NCI-H1436 (cell line): ENCODE measurements around the gene YTHDC2.
A peak's percentile ranks its signal among the peaks of the same experiment; 100 is the strongest.
"Not testable (repeated sequence)": the region's sequence is repeated elsewhere in the genome, so short reads cannot be mapped to it uniquely, and the experiment has no call there.

Source experiments
- DNase-seq: peaks from one replicate; lab custom pipeline; 2025; lab: John Stamatoyannopoulos, UW

YTHDC2 gene

DNA sequence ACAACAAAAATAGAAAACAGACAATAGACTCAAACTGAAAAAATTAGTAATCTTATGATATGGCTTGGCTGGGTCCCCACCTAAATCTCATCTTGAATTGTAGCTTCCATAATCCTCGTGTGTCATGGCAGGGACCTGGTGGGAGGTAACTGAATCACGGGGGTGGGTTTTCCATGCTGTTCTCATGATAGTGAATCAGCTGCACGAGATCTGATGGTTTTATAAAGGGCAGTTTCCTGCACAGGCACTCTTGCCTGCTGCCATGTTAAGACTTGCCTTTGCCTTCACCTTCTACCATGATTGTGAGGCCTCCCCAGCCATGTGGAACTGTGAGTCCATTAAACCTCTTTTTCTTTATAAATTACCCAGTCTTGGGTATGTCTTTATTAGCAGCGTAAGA lies 89.8 kb downstream of the YTHDC2 start:
- DNase-seq: not testable (repeated sequence)

DNA sequence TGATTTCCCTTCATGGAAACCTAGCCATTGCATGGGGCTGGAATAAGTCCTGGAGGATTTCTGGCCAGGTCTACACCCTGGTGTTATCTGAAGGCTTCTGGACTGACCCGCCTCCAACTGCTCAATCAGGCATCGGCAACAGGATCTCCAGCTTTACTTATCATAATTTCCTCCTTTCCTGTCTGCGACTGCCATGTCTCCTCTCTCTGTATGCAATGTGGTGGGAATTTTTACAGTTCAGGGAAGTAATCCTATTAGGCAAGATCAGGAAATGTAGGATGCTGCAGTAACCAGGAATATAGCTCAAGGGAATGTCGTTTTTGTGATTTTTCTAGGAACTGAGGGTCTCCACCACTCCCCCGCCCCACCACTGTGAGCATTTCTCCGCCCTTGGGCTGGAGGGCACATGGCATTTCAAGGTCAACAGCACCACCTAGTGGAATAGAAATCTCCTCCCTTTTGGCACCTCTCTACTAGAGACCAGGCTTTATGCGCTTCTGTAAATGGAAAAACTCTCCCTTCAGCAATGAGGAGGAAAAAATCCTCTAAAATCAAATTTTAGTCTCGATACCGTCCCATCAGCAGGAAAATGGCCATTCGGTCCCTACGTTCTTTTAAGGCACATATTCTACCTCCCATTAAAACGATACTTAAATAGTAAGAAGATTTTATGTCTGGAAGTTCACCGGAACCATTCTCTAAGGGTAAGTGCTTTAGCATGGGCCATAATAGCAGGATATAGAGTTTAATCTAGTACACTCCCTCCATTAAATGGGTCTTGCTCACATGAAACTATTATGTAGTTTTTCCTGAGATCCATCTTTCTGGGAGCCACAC lies 93.0 kb downstream of the YTHDC2 start:
- peak; percentile 55 for DNase-seq

DNA sequence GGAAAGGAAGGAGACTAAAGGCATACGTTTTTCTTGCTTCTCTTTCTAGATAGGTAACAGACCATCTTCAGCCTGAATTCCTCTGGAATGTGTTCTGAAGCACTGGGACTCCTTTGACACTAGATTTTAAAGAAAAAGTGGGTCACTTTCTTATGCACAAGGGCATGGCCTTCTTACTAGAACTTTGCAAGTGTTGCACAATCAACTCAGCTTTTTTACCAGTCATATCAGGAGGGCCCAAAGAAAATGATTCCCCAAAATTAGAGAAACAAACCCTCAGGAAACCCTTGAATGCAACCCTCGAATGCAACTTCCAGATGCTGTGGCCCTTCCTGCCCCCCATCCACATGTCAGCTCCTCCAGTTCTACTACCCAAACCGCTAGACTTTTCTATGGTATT lies 93.9 kb downstream of the YTHDC2 start:
- DNase-seq: no peak

DNA sequence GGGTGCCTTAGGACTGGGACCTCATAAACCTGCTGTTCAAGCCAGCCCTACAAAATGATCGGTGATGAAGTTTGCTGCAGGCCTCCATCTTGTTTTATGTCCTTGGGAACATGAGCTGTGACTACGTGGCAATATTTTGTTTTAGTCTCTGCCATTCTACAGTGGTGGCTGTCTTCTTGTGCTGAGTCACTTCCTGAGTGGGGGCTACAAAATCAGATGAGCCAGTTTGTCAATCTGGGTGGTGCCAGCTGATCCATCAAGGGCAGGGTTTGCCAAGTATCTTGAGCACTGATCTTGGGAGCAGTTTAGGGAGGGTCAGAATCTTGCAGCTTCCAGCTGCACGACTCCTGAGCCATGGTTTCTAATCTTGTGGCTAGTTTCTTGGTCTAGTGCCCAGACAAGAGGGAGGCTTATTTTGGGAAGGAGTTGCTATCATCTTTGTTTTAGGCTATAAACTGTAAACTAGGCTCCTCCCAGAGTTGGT lies 94.7 kb downstream of the YTHDC2 start:
- DNase-seq: no peak

DNA sequence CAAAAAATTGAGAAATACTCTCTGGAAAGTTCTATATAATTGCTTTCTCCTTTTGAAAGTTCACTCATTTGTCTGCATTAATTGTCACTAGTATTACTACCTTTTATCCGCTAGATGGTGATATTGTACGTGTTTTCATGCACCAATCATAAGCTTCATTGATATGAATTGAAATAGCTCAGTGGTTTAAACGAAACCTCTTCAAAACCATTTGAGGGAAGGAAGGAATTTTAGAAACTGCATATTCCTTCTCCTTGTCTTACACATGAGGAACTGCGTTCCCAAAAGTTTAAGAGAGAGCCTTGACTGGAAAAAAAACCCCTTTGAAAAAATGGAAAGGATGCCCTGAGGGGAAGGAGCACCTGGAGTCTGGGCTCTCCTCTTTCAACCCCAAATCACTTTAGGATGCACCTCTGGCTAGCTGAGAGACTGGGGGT lies 98.6 kb downstream of the YTHDC2 start:
- DNase-seq: peak; percentile 21

DNA sequence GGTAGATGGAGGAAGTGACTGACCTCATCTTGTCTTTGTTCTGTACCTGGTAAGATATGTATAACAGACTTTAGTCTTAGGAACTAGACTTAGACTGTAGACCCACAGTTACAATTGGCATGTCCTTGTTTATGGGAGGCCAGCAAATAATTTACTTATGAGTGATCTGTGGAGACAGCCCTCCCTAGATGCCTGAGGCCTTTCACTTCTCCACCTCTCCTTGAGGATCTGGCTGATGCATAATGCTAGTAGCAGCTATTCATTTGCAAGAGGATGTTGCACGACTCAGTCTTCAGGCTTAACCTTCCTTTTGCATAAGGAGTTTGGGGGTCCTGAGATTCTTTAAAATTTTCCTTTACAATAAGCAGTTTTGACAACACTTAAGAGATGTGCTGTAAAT lies 100.7 kb downstream of the YTHDC2 start:
- DNase-seq: no peak

DNA sequence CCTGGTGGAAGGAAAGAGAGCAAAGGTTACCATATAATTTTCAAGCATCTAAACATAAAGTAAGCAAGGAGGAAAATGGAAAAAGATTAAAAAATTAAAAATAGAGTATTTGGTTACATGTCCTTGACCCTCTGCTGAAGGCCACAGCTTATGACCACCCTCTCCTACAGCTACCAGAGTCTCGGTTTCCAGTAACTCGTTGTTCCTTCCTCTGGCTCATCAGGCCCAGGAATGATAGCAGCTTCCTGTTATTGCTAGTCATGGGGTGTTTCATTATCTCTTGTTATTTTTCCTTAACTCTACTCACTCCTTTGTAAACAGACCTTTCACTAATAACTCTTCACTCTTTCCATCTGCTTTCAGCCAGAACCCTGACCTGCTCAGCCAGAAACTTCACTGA lies 102.2 kb downstream of the YTHDC2 start:
- DNase-seq: no peak

DNA sequence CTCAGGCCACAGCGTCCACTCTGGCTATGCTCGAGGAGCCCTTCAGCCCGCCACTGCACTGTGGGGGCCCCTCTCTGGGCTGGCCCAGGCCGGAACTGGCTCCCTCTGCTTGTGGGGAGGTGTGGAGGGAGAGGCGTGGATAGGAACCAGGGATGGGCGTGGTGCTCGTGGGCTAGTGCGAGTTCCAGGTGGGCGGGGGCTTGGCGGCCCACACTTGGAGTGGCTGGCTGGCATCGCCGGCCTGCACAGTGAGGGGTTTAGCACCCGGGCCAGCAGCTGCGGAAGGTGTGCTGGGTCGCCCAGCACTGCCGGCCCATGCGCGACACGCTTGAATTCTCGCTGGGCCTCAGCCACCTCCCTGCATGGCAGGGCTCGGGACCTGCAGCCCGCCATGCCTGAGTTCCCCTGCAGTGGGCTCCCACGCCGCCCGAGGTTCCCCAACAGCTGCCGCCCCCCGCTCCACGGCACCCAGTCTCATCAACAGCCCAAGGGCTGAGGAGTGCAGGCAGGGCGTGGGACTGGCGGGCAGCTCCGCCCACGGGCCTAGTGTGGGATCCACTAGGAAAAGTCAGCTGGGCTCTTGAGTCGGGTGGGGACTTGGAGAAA lies 103.8 kb downstream of the YTHDC2 start:
- DNase-seq: no peak

DNA sequence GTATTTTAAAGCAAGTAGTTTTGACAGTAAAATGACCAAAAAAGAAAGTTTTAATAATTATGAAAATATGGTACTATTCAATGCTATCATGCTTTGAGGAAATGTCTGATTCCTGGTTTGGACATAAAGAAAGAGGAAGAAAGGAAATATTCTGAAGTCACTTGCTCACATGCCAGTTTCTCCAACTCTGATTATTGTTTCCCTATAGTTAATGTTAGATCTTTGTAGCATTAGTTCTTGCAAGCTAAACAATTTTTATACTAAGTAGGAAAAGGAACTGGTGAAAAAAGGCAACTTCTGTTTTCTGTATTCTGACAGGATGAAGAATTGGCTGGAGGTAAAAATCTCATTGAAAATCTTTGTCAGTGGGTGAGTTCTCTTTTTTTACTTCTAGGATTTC lies 119.5 kb downstream of the YTHDC2 start:
- DNase-seq: no peak

DNA sequence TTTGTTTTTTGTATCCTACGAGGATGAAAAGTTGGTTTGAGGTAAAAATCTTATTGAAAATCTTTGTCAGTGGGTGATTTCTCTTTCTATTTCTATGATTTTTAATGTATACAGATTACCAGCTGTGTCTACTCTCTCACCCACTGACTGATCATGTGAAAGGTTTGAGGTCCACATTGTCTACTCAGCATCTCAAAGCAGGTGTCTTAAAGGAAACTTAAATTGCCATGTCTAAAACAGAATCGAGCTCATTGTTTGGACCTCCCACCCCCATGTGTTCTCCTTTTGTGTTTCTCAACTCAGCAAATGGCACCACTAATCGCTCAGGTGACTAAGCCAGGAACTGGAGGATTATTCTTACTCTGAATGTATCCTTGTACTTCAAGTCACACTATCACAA lies 121.5 kb downstream of the YTHDC2 start:
- no peak for DNase-seq

DNA sequence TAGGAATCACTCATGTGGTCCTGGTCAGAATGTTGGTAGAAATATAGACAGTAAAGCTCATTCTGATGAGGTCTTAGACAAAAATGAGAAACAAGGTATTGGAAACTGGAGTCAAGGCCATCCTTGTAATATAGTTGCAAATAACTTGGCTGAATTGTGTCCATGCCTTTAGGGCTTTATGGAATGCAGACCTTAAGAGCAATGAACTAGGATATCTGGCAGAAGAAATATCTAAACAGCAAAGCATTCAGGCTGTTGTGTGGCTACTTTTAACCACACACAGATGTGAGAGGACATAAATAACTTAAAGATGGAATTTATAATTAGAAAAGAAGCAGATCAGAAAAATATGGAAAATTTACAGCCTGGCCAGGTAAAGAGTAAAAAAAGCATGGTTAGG lies 128.2 kb downstream of the YTHDC2 start:
- DNase-seq: no peak
